Measurements from ENCODE around the gene SIKE1.
"Not testable (repeated sequence)": the region's sequence is repeated elsewhere in the genome, so short reads cannot be mapped to it uniquely, and the experiment has no call there.

Gene SIKE1

DNA sequence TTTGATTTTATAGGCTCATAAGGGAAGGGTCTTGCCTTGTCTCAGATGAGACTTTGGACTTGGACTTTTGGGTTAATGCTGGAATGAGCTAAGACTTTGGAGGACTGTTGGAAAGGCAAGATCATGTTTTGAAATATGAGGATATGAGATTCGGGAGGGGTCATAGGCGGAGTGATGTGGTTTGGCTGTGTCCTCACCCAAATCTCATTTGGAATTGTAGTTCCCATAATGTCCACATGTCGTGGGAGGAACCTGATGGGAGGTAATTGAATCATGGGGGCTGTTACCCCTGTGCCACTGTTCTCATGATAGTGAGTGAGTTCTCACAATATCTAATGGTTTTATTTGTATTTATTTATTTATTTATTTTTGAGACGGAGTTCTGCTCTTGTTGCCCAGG lies 15.8 kb downstream of the SIKE1 start:
- Mint-ChIP-seq H3K27ac (no peak overlapping the region), H3K27me3 (no peaks in the 10 kb centered on the region), H3K9me3 (peaks cover 9 to 10% of the 10 kb centered on the region in 2 donors), H3K4me1 (no peaks in the 10 kb centered on the region), H3K4me3 (no peak overlapping the region)
- no peak for ATAC-seq
- DNase-seq, result no peak

DNA sequence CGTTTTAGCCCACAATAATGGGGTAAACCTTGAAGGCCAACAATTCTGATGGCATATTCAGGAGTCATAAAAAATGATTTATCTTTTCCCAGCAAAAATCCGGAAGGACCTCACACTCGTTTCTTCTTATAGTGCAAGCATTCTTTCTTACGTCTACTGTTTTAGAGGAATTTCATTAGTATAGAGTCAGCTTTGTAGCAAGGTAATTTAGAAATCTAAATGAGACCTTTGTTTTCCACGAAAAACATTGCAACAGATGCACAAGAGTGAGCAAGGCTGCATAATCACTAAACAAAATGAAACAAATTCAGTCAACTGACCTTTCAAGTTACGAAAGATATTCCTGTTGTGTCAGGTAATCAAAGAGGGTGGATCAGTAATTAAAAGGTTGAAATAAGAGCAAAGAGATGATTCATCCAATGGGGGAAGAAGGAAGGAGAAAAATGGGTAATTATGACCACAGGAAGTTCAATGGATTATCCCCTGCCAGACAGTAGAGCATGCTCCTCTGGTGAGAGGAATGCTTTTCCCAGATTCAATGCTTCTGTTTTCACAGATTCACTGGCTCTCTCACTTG lies 22.1 kb downstream of the SIKE1 start:
- Mint-ChIP-seq H3K9me3 (peaks cover 7 to 13% of the 10 kb centered on the region in 2 donors), H3K4me3 (peak overlapping the region; percentile 95 to 97), H3K27ac (peak overlapping the region; percentile 99 to 100), H3K27me3 (no peaks in the 10 kb centered on the region), H3K4me1 (peaks cover 45% of the 10 kb centered on the region)
- ATAC-seq (no peak), DNase-seq (no peak)

- peaks cover 51% of the 10 kb centered on the region for H3K4me1 Mint-ChIP-seq
- DNase-seq (peak; percentile 94 to 97), ATAC-seq (peak; percentile 91)
- H3K27me3 Mint-ChIP-seq, result no peaks in the 10 kb centered on the region
- H3K9me3 Mint-ChIP-seq, result peaks cover under 1 to 6% of the 10 kb centered on the region in 2 donors
- peak within 1 kb of the TSS; percentile 99 to 100 for H3K27ac Mint-ChIP-seq
- peak within 1 kb of the TSS; percentile 95 to 97 for H3K4me3 Mint-ChIP-seq
Measured at GRCh38 chr1:114757455-114758255, 22.8 kb downstream of the SIKE1 start, which contains the start of gene CSDE1. Gene CSDE1 (minus strand): TSS chr1:114757984. CDS start chr1:114739890, 18,094 bp downstream.

- DNase-seq (peak in 1 of 2 donors; percentile 26), ATAC-seq (peak; percentile 3)
- peak overlapping the region; percentile 99 to 100 for H3K27ac Mint-ChIP-seq
- H3K9me3 Mint-ChIP-seq, result peaks cover 0 to 6% of the 10 kb centered on the region in 2 donors
- H3K4me1 Mint-ChIP-seq, result peaks cover 57% of the 10 kb centered on the region
- no peaks in the 10 kb centered on the region for H3K27me3 Mint-ChIP-seq
- H3K4me3 Mint-ChIP-seq, result peak overlapping the region; percentile 95 to 97
Measured at GRCh38 chr1:114756949-114757454, 23.5 kb downstream of the SIKE1 start.

GRCh38 chr1:114756009-114756892 lies 24.2 kb downstream of the SIKE1 start:
- no peak for ATAC-seq
- no peak for DNase-seq

GRCh38 chr1:114755006-114755931 lies 25.2 kb downstream of the SIKE1 start:
- Mint-ChIP-seq H3K4me3 (peak overlapping the region; percentile 95 to 97), H3K27me3 (no peaks in the 10 kb centered on the region), H3K4me1 (peaks cover 75% of the 10 kb centered on the region), H3K9me3 (peaks cover 0 to 6% of the 10 kb centered on the region in 2 donors), H3K27ac (peak overlapping the region in 1 of 2 donors; percentile 79)
- no peak for DNase-seq
- no peak for ATAC-seq

More at GRCh38 chr1:114756009-114756892, 24.2 kb downstream of the SIKE1 start:
- Mint-ChIP-seq H3K27ac (peak overlapping the region; percentile 99 to 100), H3K9me3 (peaks cover 0 to 6% of the 10 kb centered on the region in 2 donors), H3K4me1 (peaks cover 65% of the 10 kb centered on the region), H3K4me3 (peak overlapping the region; percentile 95 to 97), H3K27me3 (no peaks in the 10 kb centered on the region)

- Mint-ChIP-seq H3K4me1 (peaks cover 87% of the 10 kb centered on the region), H3K27ac (peak overlapping the region; percentile 23 to 77), H3K4me3 (peak overlapping the region; percentile 95 to 97)
- H3K9me3 Mint-ChIP-seq, H3K27me3 Mint-ChIP-seq, ATAC-seq: not testable (repeated sequence)
- peak; percentile 26 to 32 for DNase-seq
Measured at GRCh38 chr1:114753702-114754101, 26.8 kb downstream of the SIKE1 start.

DNA sequence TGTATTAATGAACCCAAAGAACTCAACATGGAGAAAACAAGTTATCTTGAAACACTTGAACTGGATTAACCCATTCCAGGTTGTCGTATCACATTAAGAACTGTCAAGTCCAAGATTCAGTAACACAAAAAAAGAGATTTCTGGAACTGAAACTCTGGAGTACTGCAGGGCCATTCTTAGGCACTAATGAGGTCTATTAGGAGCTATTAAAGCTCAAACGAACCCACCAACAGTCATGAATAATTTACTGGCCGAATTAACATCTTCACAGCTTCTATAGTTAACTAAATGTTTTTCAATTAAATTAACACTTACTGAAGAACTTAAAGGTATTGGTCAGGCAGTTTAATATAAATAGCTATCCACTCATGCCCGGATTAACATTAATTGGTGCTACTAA lies 27.3 kb downstream of the SIKE1 start:
- Mint-ChIP-seq H3K4me1 (peaks cover 87% of the 10 kb centered on the region), H3K27me3 (no peaks in the 10 kb centered on the region), H3K4me3 (peak overlapping the region in 1 of 2 donors; percentile 3), H3K9me3 (no peaks in the 10 kb centered on the region), H3K27ac (no peak overlapping the region)
- ATAC-seq (no peak), DNase-seq (no peak)

- peak overlapping the region in 1 of 2 donors; percentile 17 for H3K27ac Mint-ChIP-seq
Measured at GRCh38 chr1:114750780-114751179, 29.7 kb downstream of the SIKE1 start.

DNA sequence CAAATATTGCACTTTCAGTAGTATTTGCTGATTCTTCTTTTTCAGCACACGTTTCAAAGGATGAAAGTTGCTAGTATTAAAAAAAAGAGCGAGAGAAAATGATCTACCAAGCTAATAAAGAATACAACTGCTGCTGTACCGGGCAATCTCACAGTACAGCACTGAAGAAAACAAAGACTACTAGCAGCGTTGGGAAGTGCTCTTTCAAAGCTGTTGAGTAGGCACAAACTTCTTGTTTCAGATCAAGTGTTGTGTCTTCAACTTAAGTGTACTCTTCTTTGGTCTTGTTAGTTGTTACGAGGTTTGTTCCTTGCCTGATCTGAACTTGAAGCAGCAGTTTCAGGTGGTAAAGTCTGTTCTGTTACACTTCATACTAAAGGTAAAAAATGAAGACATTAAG lies 30.6 kb downstream of the SIKE1 start:
- peak overlapping the region in 1 of 2 donors; percentile 68 for H3K27ac Mint-ChIP-seq
- H3K4me1 Mint-ChIP-seq, result peaks cover 91% of the 10 kb centered on the region
- H3K4me3 Mint-ChIP-seq, result no peak overlapping the region

More at GRCh38 chr1:114750780-114751179, 29.7 kb downstream of the SIKE1 start:
- DNase-seq, result no peak
- peaks cover 95% of the 10 kb centered on the region for H3K4me1 Mint-ChIP-seq
- H3K9me3 Mint-ChIP-seq, result no peaks in the 10 kb centered on the region
- ATAC-seq, result no peak
- no peaks in the 10 kb centered on the region for H3K27me3 Mint-ChIP-seq
- no peak overlapping the region for H3K4me3 Mint-ChIP-seq

DNA sequence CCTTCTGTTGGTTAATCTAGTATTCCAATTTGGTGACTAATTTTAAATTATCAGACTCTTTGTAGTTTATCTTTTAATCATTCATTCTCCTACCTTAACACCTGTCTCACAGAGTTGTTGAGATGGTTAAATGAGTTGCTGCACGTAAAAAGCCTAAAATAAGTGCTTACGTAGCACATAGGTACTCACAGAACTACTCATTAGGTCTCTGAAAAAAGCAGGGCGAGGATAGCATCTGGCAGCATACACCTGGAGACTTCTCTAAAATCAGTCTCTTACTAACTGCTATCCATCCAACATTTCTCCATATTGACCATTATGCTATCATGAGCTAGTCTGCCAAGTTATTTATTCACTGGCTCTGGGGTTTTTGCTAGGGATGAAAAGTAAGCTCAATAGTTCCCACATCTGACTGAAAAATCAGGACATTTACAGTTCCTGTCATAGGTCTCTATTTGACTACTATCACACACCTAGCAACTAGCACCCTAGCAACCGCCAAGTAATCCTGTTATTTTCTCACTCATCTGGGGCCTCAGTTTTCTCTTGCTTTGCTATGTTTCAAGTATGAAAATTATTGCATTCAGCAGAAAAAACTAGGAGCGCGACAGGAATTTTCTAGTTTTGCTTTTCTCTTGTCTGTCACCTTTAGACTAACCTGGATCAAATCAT lies 33.9 kb downstream of the SIKE1 start:
- H3K4me1 Mint-ChIP-seq, result peaks cover 86% of the 10 kb centered on the region
- H3K9me3 Mint-ChIP-seq, result no peaks in the 10 kb centered on the region
- DNase-seq (no peak), ATAC-seq (peak; percentile 58)
- peak overlapping the region in 1 of 2 donors; percentile 86 for H3K27ac Mint-ChIP-seq
- H3K4me3 Mint-ChIP-seq, result peak overlapping the region; percentile 28 to 39
- no peaks in the 10 kb centered on the region for H3K27me3 Mint-ChIP-seq

More for the DNA sequence above, 30.6 kb downstream of the SIKE1 start:
- Mint-ChIP-seq H3K27me3 (no peaks in the 10 kb centered on the region), H3K9me3 (no peaks in the 10 kb centered on the region)
- DNase-seq, result no peak
- ATAC-seq, result no peak

DNA sequence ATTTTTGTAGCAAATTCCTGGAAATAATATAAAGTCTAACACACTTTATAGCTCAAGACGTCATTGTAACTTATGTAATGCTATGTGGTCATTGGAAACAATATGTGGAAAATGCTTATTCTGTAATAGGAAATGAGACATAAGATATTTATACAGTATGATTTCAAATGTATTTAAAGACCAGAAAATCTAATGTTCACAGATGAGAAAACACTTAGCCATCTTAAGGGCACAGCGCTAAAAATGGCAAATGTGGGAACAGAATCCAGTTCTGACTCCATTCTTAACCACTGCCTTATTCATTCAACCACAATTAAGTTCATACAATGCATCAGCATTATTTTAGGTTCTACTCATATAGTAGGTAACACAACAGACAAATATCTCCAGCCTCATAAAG lies 35.2 kb downstream of the SIKE1 start:
- Mint-ChIP-seq H3K4me3 (peak overlapping the region in 1 of 2 donors; percentile 25), H3K27ac (no peak overlapping the region), H3K27me3 (no peaks in the 10 kb centered on the region), H3K4me1 (peaks cover 80% of the 10 kb centered on the region), H3K9me3 (no peaks in the 10 kb centered on the region)
- no peak for DNase-seq
- ATAC-seq, result peak; percentile 94

DNA sequence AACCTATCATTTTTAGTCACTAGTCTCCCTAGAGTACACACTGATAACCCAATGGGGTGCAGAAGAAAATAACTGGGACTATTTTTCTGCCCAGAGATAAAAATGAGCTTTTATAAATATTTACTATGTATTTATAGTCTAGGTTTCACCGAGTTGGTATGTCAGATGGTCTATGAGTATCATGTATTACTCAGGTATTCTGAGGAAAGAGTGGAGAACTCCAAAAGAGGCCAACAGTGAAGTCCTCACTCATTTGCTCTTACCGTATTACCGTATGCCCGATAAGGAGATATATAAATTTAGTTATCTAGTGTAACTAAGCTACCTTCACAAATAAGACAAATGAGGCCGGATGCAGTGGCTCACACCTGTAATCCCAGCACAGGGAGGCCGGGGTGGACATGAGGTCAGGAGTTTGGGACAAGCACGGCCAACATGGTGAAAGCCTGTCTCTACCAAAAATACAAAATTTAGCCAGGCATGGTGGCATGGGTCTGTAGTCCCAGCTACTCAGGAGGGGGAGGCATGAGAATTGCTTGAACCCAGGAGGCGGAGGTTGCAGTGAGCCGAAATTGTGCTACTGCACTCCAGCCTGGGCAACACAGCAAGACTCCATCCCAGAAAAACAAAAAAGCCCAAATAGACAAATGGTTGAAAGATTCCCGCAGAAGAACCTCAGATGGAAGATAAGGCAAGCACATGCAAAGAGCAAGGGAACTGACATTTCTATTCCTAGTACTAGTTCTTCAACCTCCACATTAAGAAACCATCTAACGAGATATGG lies 38.3 kb downstream of the SIKE1 start:
- Mint-ChIP-seq H3K9me3 (no peaks in the 10 kb centered on the region), H3K4me3 (no peak overlapping the region), H3K4me1 (peaks cover 53% of the 10 kb centered on the region), H3K27ac (peak overlapping the region in 1 of 2 donors; percentile 50), H3K27me3 (no peaks in the 10 kb centered on the region)
- no peak for ATAC-seq
- DNase-seq, result no peak
